HCEC 1CT (cell line): Measurements from ENCODE around the gene COMT.
A peak's percentile ranks its signal among the peaks of the same experiment; 100 is the strongest.
"Not testable (repeated sequence)": the region's sequence is repeated elsewhere in the genome, so short reads cannot be mapped to it uniquely, and the experiment has no call there.

Experiments used
- DNase-seq: peaks from one replicate; pipeline ENCODE4 v3.0.0-alpha.2; 2017

COMT gene

GRCh38 chr22:19929586-19930550 lies 11.7 kb upstream of the COMT start:
- no peak for DNase-seq

GRCh38 chr22:19930551-19931486 lies 10.8 kb upstream of the COMT start:
- DNase-seq: no peak

DNA sequence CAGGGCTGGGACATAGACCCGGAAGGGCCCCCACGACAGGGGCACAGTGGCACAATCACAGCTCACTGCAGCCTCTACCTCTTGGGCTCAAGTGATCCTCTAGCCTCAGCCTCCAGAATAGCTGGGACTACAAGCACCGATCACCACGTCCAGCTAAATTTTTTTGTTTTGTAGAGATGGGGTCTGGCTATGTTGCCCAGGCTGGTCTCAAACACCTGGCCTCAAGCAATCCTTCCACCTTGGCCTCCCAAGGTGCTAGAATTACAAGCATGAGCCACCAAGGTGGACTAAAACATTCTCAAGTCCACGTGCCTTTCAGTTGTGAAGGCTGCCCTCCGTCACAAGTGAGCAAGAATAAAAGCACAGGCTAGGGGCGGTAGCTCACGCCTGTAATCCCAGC lies 10.1 kb upstream of the COMT start:
- DNase-seq: no peak

DNA sequence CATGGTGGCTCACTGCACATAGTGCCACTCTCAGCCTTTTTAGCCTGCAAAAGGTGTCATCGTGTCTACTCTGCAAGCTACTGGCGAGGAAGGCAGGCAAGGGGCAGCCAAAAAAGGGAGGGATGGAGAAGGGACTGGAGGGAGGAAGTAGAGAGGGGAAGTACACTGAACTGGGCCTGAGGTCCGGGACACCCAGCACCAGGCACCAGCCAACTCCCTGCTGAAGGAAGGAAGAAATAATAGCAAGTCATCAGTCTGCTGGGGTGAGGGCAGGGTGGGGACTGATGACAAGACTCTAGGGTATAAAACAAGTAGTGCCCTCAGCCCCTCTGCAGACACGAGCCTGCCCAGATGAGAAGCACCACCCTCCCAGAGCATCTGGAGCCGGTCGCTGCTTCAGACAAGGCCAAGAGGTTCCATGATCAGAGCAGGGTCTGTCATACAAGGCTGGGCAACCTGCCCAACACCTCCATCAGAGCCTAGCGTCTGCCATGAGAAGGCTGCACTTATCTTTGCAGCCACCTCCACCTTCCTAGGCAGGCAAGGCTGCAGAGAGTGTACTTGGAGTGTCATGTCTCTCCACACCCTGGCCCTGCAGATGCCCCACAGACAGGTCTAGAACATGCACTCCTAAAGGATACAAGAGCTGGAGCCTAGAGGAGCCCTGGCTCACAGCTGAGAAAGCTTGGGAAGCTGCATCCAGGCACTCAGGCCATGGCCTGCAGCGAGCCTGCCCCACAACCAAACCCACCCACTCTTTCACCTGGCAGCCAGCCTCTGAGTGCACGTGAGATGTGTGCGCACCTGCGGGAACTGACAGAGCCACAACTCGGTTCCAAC lies 9.0 kb upstream of the COMT start:
- DNase-seq: no peak

GRCh38 chr22:19933341-19934241 lies 8.0 kb upstream of the COMT start:
- DNase-seq: no peak

DNA sequence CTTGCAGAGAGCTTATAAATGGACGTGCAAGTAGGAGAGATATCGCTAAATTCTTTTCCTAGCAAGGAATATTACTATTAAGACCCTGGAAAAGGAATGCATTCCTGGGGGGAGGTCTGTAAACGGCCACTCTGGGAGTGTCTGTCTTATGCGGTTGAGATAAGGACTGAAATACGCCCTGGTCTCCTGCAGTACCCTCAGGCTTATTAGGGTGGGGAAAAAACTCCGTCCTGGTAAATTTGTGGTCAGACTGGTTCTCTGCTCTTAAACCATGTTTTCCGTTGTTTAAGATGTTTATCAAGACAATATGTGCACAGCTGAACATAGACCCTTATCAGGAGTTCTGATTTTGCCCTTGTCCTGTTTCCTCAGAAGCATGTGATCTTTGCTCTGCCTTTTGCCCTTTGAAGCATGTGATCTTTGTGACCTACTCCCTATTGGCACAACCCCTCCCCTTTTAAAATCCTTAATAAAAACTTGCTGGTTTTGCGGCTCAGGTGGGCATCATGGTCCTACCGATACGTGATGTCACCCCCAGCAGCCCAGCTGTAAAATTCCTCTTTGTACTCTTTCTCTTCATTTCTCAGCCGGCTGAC lies 6.4 kb upstream of the COMT start:
- not testable (repeated sequence) for DNase-seq

DNA sequence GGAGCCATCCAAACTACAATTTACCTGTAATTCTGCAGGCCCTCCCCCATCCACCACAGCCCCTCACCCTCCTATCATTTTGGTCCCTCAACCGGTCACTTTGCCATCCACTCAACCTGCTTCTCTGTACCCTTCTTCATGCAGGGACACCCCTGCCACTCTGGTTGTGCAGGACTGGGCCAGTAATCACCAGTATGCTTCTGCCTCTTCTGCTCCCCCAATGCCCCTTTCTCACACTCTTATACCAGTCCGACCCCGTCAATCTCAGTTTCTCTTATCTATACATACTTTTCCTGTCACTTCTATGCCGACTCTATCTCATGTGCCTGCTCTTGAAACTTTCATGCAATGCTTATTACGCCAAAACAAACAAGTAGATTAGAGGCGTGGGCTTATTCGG lies 5.1 kb upstream of the COMT start:
- DNase-seq: no peak

DNA sequence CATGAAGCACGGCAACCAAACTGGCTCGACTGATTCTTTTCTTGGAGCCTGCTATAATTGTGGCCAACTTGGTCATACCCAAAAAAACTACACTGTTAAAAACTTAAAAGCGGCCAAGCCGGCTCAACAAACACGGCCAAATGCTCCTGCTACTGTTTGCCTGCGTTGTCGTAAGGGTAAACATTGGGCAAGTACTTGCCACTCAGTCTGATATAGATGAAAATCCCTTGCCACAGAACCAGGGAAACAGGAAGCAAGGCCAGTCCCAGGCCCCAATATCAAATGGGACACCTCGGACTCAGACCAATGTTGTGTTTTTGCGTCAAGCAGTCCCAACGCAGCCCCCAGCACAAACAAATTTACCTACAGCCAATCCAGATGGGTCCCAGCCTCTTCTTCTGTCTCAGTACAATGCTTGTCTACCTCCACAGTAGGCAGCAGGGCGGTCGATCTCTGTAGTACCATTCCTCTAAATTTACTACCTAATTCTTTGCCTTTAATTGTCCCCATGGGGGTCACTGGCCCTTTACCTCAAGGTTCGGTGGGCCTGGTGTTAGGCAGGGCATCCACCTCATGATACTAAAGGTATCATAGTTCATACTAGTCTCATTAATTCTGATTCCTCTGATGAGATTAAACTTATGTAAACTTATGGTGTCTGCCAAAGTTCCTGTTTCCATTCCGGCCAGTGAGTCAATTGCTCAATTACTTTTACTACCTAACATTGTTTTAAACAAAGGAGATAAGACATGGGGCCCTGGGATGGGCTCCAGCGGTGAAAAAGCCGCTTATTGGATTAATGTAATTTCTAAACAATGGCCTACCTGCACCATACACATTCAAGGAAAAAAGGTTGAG lies 3.7 kb upstream of the COMT start:
- no peak for DNase-seq

DNA sequence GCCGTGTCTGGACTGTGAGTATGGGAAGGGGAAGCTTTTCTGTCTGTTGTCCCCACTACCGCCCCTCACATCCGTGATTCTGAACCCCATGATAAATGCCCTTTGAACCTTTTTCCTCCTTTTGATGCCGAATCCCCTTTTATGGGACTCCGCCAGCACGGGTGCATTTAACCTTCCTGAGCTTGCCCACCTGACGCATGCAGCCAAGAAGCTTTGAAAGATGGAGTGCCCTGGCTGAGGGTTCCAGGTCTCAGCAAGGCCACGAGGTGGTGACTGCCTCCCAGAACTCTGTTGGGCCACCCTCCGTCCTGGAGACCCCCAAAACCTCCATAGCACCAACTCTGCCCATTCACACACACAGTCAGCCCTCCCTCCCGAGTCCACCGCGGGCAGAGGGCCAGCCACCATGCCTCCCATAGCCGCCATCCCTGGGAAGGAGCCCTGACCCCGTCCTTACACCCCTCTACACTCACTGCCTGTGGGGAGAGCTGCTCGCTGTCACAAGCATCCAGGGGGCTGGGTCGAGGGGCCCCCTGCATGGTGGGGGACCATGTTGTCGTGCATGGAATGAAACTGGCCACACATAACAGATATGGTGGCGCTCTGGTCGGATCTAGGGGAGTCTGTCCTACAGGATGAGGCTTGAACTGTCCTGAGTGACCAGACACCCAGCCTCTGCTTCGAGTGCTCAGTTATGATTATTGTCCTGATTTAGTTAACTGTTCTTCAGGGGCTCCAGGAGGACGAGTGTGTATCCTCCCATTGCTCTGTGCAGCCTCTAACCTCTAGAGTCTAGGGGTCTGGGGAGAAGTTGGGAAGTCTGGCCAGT lies 822 bp upstream of the COMT start:
- peak; percentile 9 for DNase-seq

- DNase-seq: peak; percentile 48
Observed at GRCh38 chr22:19942157-19943081, 847 bp downstream of the COMT start.

DNA sequence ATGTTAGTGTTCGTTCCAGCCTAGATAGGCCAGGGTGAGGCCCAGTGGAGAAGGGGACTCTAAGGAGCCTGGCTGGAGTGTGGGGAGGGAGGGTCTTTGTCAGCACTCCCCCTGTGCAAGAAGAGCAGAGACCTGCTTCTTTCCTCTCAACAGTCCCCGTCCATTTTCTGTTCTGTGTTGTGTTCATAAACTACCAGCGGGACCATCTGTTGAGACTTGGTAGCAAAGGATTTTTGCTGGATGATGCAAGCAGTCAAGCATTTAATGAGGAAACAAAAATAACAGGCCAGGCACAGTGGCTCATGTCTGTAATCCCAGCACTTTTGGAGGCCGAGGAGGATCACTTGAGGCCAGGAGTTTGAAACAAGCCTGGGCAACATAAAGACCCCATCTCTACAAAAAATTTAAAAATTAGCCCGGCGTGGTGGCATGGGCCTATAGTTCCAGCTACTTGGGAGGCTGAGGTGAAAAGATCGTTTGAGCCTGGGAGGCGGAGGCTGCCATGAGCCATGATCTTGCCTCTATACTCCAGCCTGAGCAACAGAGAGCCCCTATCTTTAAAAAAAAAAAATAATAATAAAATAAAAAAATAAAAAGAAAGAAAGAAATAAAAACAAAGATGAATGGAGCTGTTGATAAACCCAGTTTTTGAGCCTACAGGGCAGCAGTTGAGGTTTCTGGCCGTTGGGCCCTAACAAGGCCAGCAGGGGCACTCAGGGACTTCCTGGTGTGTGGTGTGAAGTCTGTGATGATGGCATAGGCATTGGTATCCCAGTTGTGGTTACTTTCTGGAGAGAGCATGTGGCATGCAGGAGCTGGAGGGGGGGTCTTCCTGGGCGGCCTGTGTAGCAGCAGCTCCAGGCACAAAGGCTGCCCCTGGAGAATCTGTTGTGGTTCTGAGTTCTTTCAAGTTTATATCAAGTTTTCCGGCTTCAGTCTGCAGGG lies 1.8 kb downstream of the COMT start:
- peak; percentile 84 for DNase-seq

GRCh38 chr22:19948057-19948760 lies 6.6 kb downstream of the COMT start:
- no peak for DNase-seq

- DNase-seq: no peak
Observed at GRCh38 chr22:19951346-19951745, 9.8 kb downstream of the COMT start.

- DNase-seq: no peak
Observed at GRCh38 chr22:19955241-19956128, 13.9 kb downstream of the COMT start.

DNA sequence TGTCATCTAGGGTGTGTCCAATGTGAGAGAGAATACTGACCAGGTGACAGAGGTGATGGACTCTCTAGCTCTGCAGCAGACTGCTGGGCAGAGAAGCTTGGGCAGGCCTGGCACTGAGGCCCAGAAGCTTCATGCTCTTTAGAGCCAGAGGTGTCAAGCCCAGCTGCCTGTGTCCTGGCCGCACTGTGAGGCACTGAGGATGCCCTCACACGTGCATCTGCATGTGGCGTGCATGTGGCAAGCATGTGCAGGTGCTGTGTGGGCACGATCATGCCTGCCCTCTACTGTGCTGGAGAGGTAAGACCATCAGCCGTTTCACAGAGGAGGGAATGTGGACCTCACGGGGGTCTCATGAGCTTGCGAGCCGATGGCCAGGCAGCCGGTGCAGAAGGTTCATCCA lies 15.9 kb downstream of the COMT start:
- DNase-seq: no peak
